Mammary epithelial cell (primary cell): ENCODE measurements around the gene AKAP1.

ENCODE experiments used
- CTCF ChIP-seq, 2 donors: IDR thresholded peaks in 1 of 2; conservative IDR thresholded peaks in 1 of 2; 2 replicates each; pipeline ENCODE4 v1.5.1; 2011 to 2012; ENCODE audit warnings: inconsistent platforms in 2 of 2, low read length in 2 of 2, mild to moderate bottlenecking in 2 of 2, control low read depth in 1 of 2, low read depth in 1 of 2; ENCODE audit not compliant: insufficient read depth in 1 of 2; ENCODE audit errors: extremely low read depth in 1 of 2
- EZH2 ChIP-seq: IDR thresholded peaks from 2 replicates; pipeline ENCODE4 v1.6.1; 2012; ENCODE audit warnings: low read length, inconsistent platforms, borderline replicate concordance

- TF ChIP-seq CTCF (conservative IDR thresholded peaks at IDR 0.05 in 1 of 2, IDR thresholded peaks at IDR 0.05 in 1 of 2; ENCODE audit: extremely low read depth in 1 of 2, insufficient read depth in 1 of 2, low read depth in 1 of 2, low read length in 2 of 2) (no peak), EZH2 (no peak)
Measured at GRCh38 chr17:57115916-57116315, 30.9 kb downstream of the AKAP1 start.
